ENCODE measurements around the gene CORO6.

Gene CORO6

GRCh38 chr17:29583324-29584248 lies 39.1 kb downstream of the CORO6 start:
- Histone ChIP-seq H3K9ac (ENCODE audit: low read length in 2 of 2) (no peak overlapping the region), H3K36me3 (ENCODE audit: control insufficient read depth in 2 of 2, insufficient read depth in 2 of 2, low read length in 2 of 2) (peaks cover 7 to 26% of the 10 kb centered on the region in 2 donors), H3K4me3 (ENCODE audit: low read length in 2 of 2) (no peak overlapping the region), H3K9me3 (ENCODE audit: control insufficient read depth in 2 of 2, low read length in 2 of 2) (no peaks in the 10 kb centered on the region), H3K27me3 (ENCODE audit: control insufficient read depth in 1 of 2, insufficient read depth in 2 of 2, low read length in 2 of 2) (no peaks in the 10 kb centered on the region), H3K27ac (ENCODE audit: low read length) (no peak overlapping the region), H3K4me1 (ENCODE audit: control insufficient read depth, insufficient read depth, low read length) (peaks cover 51% of the 10 kb centered on the region)

DNA sequence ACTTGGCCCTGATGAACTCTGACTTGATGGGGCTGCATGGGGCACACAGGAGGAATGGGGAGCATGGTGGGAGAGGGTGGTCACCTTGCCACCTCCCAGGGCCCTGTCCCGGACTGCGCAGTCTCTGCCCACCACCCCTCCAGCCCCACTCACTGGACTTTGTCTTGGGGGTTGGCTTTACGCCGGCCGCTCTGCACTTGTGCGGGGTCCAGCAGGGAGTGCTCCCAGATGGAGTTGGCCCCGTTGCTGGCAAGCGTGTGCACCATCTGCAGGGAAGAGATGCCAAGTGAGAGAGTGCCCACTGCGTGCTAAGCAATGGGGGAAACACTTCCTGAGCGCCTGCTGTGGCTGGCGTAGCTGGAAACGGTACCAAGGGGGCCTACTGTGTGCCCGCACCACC lies 39.9 kb downstream of the CORO6 start:
- Histone ChIP-seq H3K27ac (ENCODE audit: low read length) (no peak overlapping the region), H3K36me3 (ENCODE audit: control insufficient read depth in 2 of 2, insufficient read depth in 2 of 2, low read length in 2 of 2) (peaks cover 7 to 30% of the 10 kb centered on the region in 2 donors), H3K4me3 (ENCODE audit: low read length in 2 of 2) (no peak overlapping the region), H3K9ac (ENCODE audit: low read length in 2 of 2) (no peak overlapping the region), H3K27me3 (ENCODE audit: control insufficient read depth in 1 of 2, insufficient read depth in 2 of 2, low read length in 2 of 2) (no peaks in the 10 kb centered on the region), H3K4me1 (ENCODE audit: control insufficient read depth, insufficient read depth, low read length) (peaks cover 45% of the 10 kb centered on the region), H3K9me3 (ENCODE audit: control insufficient read depth in 2 of 2, low read length in 2 of 2) (no peaks in the 10 kb centered on the region)

DNA sequence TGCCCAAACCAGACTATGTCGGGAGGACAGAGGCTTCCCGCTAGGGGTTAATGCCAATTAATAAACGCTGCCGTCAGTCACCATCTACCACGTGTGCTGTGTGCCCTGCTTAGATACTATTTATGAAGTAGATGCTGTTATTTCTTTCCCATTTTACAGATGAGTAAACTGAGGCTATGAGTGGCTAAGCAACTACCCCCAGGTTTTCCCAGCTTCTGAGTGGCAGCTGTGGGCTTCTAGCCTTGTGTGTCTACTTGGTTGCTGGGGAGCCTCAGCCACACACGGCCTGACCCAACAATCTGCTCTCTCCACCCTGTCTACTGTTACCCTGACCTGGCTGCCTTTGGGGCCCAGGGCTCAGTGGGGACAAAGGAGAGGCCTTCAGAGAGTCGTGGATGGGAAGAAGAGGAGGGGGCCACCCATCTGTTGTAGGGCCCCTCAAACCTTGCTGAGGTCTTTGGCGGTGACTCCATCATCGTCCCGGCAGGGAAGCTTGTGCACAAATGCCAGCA lies 40.4 kb downstream of the CORO6 start:
- Histone ChIP-seq H3K27me3 (ENCODE audit: control insufficient read depth in 1 of 2, insufficient read depth in 2 of 2, low read length in 2 of 2) (no peaks in the 10 kb centered on the region), H3K9ac (ENCODE audit: low read length in 2 of 2) (no peak overlapping the region), H3K27ac (ENCODE audit: low read length) (no peak overlapping the region), H3K9me3 (ENCODE audit: control insufficient read depth in 2 of 2, low read length in 2 of 2) (no peaks in the 10 kb centered on the region), H3K36me3 (ENCODE audit: control insufficient read depth in 2 of 2, insufficient read depth in 2 of 2, low read length in 2 of 2) (peaks cover 7 to 30% of the 10 kb centered on the region in 2 donors), H3K4me3 (ENCODE audit: low read length in 2 of 2) (no peak overlapping the region), H3K4me1 (ENCODE audit: control insufficient read depth, insufficient read depth, low read length) (peaks cover 44% of the 10 kb centered on the region)

DNA sequence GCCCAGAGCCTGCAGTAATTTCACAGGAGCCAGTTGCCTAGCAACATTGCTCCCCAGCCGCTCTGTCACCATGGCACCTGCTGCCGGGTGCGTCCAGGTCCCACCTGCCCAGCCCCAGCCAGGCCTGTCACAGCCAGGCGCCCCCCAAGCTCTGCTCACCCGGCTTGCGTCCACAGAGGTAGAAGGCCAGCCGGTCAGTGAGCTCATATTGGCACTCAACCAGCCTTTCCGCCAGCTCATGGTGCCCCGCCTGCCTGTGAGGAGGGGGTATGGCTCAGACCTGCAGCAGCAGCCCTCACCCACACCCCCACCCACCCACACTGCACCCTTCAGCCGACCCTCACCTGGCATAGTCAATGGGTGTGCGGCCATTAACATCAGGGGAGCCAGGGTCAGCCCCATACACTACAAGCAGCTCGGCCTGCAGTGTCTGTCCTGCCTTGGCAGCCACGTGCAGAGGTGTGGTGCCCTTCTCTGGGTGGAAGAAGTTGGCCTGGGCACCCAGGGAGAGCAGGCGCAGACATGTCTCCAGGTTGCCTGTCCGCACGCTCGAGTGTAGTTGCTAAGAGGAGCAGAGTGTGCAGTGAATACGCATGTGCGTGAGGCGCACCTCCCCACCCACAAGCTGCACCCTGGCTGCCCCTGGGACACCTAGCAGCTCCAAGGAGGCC lies 41.0 kb downstream of the CORO6 start:
- Histone ChIP-seq H3K27ac (ENCODE audit: low read length) (no peak overlapping the region), H3K9ac (ENCODE audit: low read length in 2 of 2) (no peak overlapping the region), H3K36me3 (ENCODE audit: control insufficient read depth in 2 of 2, insufficient read depth in 2 of 2, low read length in 2 of 2) (peaks cover 7 to 36% of the 10 kb centered on the region in 2 donors), H3K4me3 (ENCODE audit: low read length in 2 of 2) (no peak overlapping the region), H3K4me1 (ENCODE audit: control insufficient read depth, insufficient read depth, low read length) (peaks cover 39% of the 10 kb centered on the region), H3K9me3 (ENCODE audit: control insufficient read depth in 2 of 2, low read length in 2 of 2) (no peaks in the 10 kb centered on the region), H3K27me3 (ENCODE audit: control insufficient read depth in 1 of 2, insufficient read depth in 2 of 2, low read length in 2 of 2) (no peaks in the 10 kb centered on the region)

DNA sequence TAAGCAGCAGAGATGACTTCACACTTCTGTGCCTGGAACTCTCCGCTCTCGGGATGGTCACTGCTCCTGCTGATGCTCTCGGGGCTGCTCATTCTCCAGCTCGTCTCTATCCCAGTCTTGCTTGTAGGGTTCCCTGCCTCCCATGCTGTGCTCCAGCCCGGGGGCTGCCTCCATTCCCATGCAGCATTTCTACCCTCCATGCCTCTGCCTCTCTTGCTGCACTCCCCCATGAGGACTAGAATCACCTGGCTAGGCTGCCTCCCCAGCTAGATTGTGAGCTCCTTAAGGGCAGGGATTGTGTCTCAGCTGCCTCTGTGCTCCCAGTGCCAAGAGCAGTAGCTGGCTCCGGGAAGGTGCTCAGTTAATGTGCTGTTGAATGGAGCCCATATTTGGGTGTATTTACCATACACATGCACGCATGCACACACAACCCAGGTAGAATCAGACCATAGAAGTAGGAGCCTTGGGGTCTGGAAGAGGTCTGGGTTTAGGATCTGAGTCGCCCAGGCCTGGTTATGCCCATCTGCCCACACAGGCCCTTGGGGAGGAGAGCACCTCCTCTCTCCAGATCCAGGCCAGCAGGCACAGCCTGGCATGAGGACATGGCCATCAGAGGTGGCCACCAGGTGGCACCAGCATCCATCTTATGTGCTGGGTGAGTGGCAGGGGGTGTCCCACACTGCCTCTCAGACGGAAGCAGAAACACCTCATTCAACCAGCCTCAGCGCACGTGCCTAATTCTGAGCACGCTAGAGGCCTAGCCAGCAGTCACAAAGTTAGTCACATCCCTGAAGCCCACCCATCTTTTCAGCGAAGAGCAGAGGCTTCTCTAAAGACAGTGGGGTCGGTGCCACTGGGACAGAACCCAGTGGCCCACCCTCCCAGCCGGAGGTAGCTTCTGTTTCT lies 42.6 kb downstream of the CORO6 start:
- Histone ChIP-seq H3K9me3 (ENCODE audit: control insufficient read depth in 2 of 2, low read length in 2 of 2) (no peaks in the 10 kb centered on the region), H3K27me3 (ENCODE audit: control insufficient read depth in 1 of 2, insufficient read depth in 2 of 2, low read length in 2 of 2) (no peaks in the 10 kb centered on the region), H3K4me3 (ENCODE audit: low read length in 2 of 2) (no peak overlapping the region), H3K4me1 (ENCODE audit: control insufficient read depth, insufficient read depth, low read length) (peaks cover 32% of the 10 kb centered on the region), H3K36me3 (ENCODE audit: control insufficient read depth in 2 of 2, insufficient read depth in 2 of 2, low read length in 2 of 2) (peaks cover 12 to 50% of the 10 kb centered on the region in 2 donors), H3K27ac (ENCODE audit: low read length) (no peak overlapping the region), H3K9ac (ENCODE audit: low read length in 2 of 2) (no peak overlapping the region)

DNA sequence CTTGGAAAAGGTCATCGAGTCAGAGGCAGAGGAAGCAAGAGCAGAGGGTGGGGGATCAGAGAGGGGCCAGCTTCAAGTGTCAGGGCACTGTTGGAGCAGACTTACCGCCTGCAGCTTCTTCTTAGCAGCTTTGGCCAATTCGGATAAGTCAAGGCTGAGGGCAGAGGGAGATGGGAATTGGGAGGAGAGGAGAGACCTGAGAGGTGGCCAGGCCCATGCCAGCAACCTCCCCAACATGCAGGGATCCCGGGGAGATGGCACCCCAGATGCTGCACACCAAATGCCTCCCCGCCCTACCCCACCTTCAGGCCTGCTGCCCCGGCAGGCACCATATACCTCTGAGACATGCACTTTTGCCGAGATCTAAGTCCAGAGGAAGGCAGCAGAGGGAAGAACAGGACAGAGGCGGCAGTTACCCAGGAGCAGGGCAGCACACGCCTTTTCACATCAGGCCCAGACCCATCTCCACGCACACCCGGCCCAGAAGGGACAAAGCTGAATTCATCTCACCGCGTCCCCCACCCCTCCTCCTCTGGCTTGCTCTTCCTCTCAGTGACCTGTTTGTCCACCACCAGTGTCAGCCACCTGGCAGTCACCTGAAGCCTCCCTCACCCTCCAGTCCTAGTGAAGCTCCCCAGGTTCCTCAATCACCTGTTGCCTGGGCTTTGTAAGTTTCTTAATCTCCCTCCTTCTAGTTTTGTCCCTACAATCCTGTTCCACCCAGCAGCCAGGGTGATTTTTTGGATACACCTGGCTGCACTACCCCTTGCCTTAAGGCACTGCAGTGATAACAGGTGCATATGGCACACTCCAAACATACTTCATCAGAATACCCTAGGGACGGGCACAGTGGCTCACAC lies 43.9 kb downstream of the CORO6 start:
- H3K9ac ChIP-seq (ENCODE audit: low read length in 2 of 2), result no peak overlapping the region

DNA sequence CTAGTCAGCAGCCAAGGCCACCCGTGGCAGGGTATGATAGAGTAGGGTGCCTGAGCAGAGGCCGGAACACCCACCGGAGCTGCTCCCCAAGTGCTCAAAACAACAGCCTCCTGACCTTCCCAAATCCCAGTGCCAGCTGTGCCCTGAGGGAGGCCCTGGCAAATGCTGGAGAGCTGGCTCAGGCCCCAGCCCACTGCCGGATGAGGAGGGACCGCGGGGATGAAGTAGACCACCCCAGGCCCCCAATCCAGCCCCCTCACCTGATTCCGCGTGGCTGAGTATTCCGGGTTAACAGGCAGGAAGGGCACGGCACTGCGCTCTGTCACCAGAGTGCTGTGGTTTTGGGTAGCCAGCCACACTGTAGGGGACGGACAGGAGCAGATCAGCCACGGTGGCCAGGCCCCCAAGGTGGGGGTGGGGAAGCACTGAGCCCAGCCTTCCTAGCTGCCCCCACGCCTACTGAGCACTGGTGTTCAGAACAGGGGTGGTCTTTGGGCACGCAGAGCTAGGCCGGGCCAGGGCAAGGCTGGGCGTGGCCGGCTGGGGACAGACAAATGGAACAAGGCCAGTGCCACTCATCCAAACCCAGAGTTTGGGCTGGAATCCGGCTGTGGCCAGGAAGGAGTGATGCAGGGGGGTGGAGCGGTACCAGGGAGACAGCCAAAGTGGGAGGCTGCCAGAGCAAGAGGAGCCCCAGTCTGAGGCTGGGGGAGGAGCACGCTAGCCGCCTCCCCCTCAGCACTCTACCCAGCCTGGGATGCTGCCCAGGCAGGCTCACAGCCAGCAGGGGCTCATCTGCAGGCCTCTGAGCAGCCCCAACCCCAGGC lies 45.1 kb downstream of the CORO6 start:
- Histone ChIP-seq H3K27ac (ENCODE audit: low read length) (no peak overlapping the region), H3K36me3 (ENCODE audit: control insufficient read depth in 2 of 2, insufficient read depth in 2 of 2, low read length in 2 of 2) (peaks cover 12 to 53% of the 10 kb centered on the region in 2 donors), H3K27me3 (ENCODE audit: control insufficient read depth in 1 of 2, insufficient read depth in 2 of 2, low read length in 2 of 2) (no peaks in the 10 kb centered on the region), H3K9ac (ENCODE audit: low read length in 2 of 2) (no peak overlapping the region), H3K4me3 (ENCODE audit: low read length in 2 of 2) (no peak overlapping the region), H3K4me1 (ENCODE audit: control insufficient read depth, insufficient read depth, low read length) (peaks cover 24% of the 10 kb centered on the region), H3K9me3 (ENCODE audit: control insufficient read depth in 2 of 2, low read length in 2 of 2) (no peaks in the 10 kb centered on the region)

More for the DNA sequence above, 43.9 kb downstream of the CORO6 start:
- H3K4me1 ChIP-seq (ENCODE audit: control insufficient read depth, insufficient read depth, low read length), result peaks cover 24% of the 10 kb centered on the region
- no peak overlapping the region for H3K27ac ChIP-seq (ENCODE audit: low read length)
- peaks cover 12 to 54% of the 10 kb centered on the region in 2 donors for H3K36me3 ChIP-seq (ENCODE audit: control insufficient read depth in 2 of 2, insufficient read depth in 2 of 2, low read length in 2 of 2)
- H3K9me3 ChIP-seq (ENCODE audit: control insufficient read depth in 2 of 2, low read length in 2 of 2), result no peaks in the 10 kb centered on the region
- H3K27me3 ChIP-seq (ENCODE audit: control insufficient read depth in 1 of 2, insufficient read depth in 2 of 2, low read length in 2 of 2), result no peaks in the 10 kb centered on the region
- H3K4me3 ChIP-seq (ENCODE audit: low read length in 2 of 2), result no peak overlapping the region

DNA sequence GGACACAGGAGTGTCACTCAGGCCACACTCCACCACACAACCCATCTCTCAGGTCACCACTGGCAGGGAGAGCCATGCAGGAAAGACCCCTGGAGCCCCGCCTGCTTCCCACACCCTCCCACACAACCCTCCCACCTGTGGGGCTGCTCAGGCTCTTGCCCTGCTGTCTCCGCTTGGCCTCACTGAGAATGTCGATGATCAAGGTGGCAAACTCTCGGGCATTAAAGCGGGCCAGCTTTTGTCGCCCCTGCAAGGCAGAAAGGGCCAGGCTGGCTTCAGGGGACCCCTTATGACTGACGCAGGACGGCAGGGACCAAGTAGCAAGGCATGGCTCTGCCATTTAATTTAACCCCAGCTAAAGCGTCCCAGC lies 45.7 kb downstream of the CORO6 start:
- no peaks in the 10 kb centered on the region for H3K27me3 ChIP-seq (ENCODE audit: control insufficient read depth in 1 of 2, insufficient read depth in 2 of 2, low read length in 2 of 2)
- H3K27ac ChIP-seq (ENCODE audit: low read length), result no peak overlapping the region
- peaks cover 29% of the 10 kb centered on the region for H3K4me1 ChIP-seq (ENCODE audit: control insufficient read depth, insufficient read depth, low read length)
- peaks cover 7 to 48% of the 10 kb centered on the region in 2 donors for H3K36me3 ChIP-seq (ENCODE audit: control insufficient read depth in 2 of 2, insufficient read depth in 2 of 2, low read length in 2 of 2)
- no peak overlapping the region for H3K4me3 ChIP-seq (ENCODE audit: low read length in 2 of 2)
- no peak overlapping the region for H3K9ac ChIP-seq (ENCODE audit: low read length in 2 of 2)
- no peaks in the 10 kb centered on the region for H3K9me3 ChIP-seq (ENCODE audit: control insufficient read depth in 2 of 2, low read length in 2 of 2)

DNA sequence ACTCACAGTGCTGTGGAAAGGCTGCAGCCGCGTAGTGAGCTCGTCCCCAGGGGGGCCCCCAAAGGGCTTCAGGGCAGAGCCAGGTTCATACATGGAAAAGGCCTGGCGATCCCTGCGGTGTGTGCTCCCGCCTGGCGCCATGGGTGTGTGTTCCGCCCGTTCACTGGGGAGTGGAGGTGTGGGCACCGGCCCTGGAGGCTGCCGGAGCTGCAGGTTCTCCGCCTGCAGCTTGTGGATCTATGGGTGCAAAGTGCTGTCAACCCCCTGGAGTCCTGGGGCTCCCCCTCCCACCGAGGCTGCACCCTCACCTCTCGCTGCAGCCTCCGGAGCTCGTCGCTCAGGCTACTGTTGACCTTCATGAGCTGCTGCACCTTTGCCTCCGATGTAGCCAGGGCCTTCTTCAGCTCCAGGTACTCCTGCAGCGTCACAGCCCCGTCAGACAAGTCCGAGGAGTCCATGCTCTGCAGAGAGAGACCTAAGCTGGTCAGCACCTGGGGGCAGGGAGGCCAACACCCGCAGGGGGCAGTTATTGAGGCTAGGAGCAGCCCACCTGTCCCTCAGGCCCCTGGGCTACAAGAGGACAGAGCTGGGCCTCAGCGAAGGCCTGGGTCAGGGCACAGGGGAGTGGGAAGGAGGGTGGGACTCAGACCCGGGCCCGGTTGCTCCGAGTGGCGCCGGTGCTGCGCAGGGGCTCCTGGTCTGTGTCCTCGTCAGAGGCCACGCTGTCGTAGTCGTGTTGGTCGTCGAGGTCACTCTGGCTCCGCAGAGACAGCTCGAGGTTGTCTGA lies 46.3 kb downstream of the CORO6 start:
- peaks cover 5 to 49% of the 10 kb centered on the region in 2 donors for H3K36me3 ChIP-seq (ENCODE audit: control insufficient read depth in 2 of 2, insufficient read depth in 2 of 2, low read length in 2 of 2)
- H3K27me3 ChIP-seq (ENCODE audit: control insufficient read depth in 1 of 2, insufficient read depth in 2 of 2, low read length in 2 of 2), result no peaks in the 10 kb centered on the region

More for the DNA sequence above, 46.3 kb downstream of the CORO6 start:
- Histone ChIP-seq H3K9ac (ENCODE audit: low read length in 2 of 2) (no peak overlapping the region), H3K9me3 (ENCODE audit: control insufficient read depth in 2 of 2, low read length in 2 of 2) (no peaks in the 10 kb centered on the region), H3K4me3 (ENCODE audit: low read length in 2 of 2) (no peak overlapping the region), H3K4me1 (ENCODE audit: control insufficient read depth, insufficient read depth, low read length) (peaks cover 29% of the 10 kb centered on the region), H3K27ac (ENCODE audit: low read length) (no peak overlapping the region)

Measured in stomach smooth muscle (tissue), 2 donors.